Mononuclear cell (primary cell): ENCODE data around the gene ZNF638. TPM values are rescaled to one million over a fixed set of nuclear protein-coding genes. Genes with fewer than 3 reads are reported as not detected.
"Not testable (repeated sequence)": the region's sequence is repeated elsewhere in the genome, so short reads cannot be mapped to it uniquely, and the experiment has no call there.

ENCODE experiments used
- H3K27me3 ChIP-seq: 2 replicates; pipeline ENCODE4 v1.6.0; 2011; ENCODE audit warnings: low read length, control low read depth; ENCODE audit not compliant: insufficient read depth
- H3K4me1 ChIP-seq: 2 replicates; pipeline ENCODE4 v1.5.1; 2011; ENCODE audit warnings: mild to moderate bottlenecking, low read length, control low read depth; ENCODE audit not compliant: insufficient read depth
- H3K4me3 ChIP-seq: 2 replicates; pipeline ENCODE4 v1.5.1; 2011; ENCODE audit warnings: mild to moderate bottlenecking, low read length, moderate library complexity
- H3K9me3 ChIP-seq: 2 replicates; pipeline ENCODE4 v1.5.1; 2011; ENCODE audit warnings: low read depth, mild to moderate bottlenecking, control low read depth, low read length
- total RNA-seq: library from RNA; depleted of rRNA; stranded (reverse); fragments of >200 nt; gene quantifications from one replicate; pipeline ENCODE4 v1.2.3, GENCODE V29; 2012

ZNF638 gene
- total RNA-seq, 1 donor = 157 TPM

- H3K4me1 ChIP-seq = peaks cover 4% of the 10 kb centered on the region
Measured at GRCh38 chr2:71326968-71327367, 4.6 kb upstream of the ZNF638 start.

GRCh38 chr2:71327916-71328315, 3.7 kb upstream of the ZNF638 start:
- Histone ChIP-seq H3K4me3 (no peak overlapping the region), H3K9me3 (no peaks in the 10 kb centered on the region), H3K27me3 (no peaks in the 10 kb centered on the region), H3K4me1 (peaks cover 8% of the 10 kb centered on the region)

More at GRCh38 chr2:71326968-71327367, 4.6 kb upstream of the ZNF638 start:
- no peaks in the 10 kb centered on the region for H3K9me3 ChIP-seq
- H3K4me3 ChIP-seq = no peak overlapping the region
- no peaks in the 10 kb centered on the region for H3K27me3 ChIP-seq

- H3K27me3 ChIP-seq = no peaks in the 10 kb centered on the region
- H3K4me3 ChIP-seq = no peak overlapping the region
- H3K4me1 ChIP-seq = peaks cover 25% of the 10 kb centered on the region
- H3K9me3 ChIP-seq = no peaks in the 10 kb centered on the region
Measured at GRCh38 chr2:71330155-71330554, 1.4 kb upstream of the ZNF638 start.

GRCh38 chr2:71330585-71331330, 824 bp upstream of the ZNF638 start:
- Histone ChIP-seq H3K9me3 (no peaks in the 10 kb centered on the region), H3K27me3 (no peaks in the 10 kb centered on the region), H3K4me3 (no peak overlapping the region), H3K4me1 (peaks cover 26% of the 10 kb centered on the region)

- H3K4me3 ChIP-seq = peak overlapping the region; percentile 96
- peaks cover 30% of the 10 kb centered on the region for H3K4me1 ChIP-seq
- not testable (repeated sequence) for H3K27me3 ChIP-seq, H3K9me3 ChIP-seq
Measured at GRCh38 chr2:71331331-71331580, 326 bp upstream of the ZNF638 start.

- Histone ChIP-seq H3K4me1 (peaks cover 40% of the 10 kb centered on the region), H3K27me3 (no peaks in the 10 kb centered on the region), H3K9me3 (no peaks in the 10 kb centered on the region), H3K4me3 (peak overlapping the region; percentile 96)
Measured at GRCh38 chr2:71332435-71332796, 834 bp downstream of the ZNF638 start.

GRCh38 chr2:71333619-71334018, 2.0 kb downstream of the ZNF638 start:
- Histone ChIP-seq H3K4me1 (peaks cover 41% of the 10 kb centered on the region), H3K9me3 (no peaks in the 10 kb centered on the region), H3K4me3 (no peak overlapping the region), H3K27me3 (no peaks in the 10 kb centered on the region)

GRCh38 chr2:71336384-71336783, 4.8 kb downstream of the ZNF638 start:
- H3K4me1 ChIP-seq = peaks cover 38% of the 10 kb centered on the region

GRCh38 chr2:71336802-71337201, 5.2 kb downstream of the ZNF638 start:
- Histone ChIP-seq H3K4me1 (peaks cover 38% of the 10 kb centered on the region), H3K9me3 (no peaks in the 10 kb centered on the region), H3K27me3 (no peaks in the 10 kb centered on the region), H3K4me3 (no peak overlapping the region)

More at GRCh38 chr2:71336384-71336783, 4.8 kb downstream of the ZNF638 start:
- H3K9me3 ChIP-seq = no peaks in the 10 kb centered on the region
- no peak overlapping the region for H3K4me3 ChIP-seq
- H3K27me3 ChIP-seq = no peaks in the 10 kb centered on the region

GRCh38 chr2:71337776-71338175, 6.2 kb downstream of the ZNF638 start:
- Histone ChIP-seq H3K4me1 (peaks cover 34% of the 10 kb centered on the region), H3K4me3 (no peak overlapping the region), H3K27me3 (no peaks in the 10 kb centered on the region), H3K9me3 (no peaks in the 10 kb centered on the region)

GRCh38 chr2:71339685-71340084, 8.1 kb downstream of the ZNF638 start:
- Histone ChIP-seq H3K4me1 (peaks cover 21% of the 10 kb centered on the region), H3K27me3 (no peaks in the 10 kb centered on the region), H3K4me3 (no peak overlapping the region), H3K9me3 (no peaks in the 10 kb centered on the region)

- no peaks in the 10 kb centered on the region for H3K27me3 ChIP-seq
- no peak overlapping the region for H3K4me3 ChIP-seq
- peaks cover 16% of the 10 kb centered on the region for H3K4me1 ChIP-seq
- no peaks in the 10 kb centered on the region for H3K9me3 ChIP-seq
Measured at GRCh38 chr2:71340176-71340575, 8.6 kb downstream of the ZNF638 start.

- Histone ChIP-seq H3K4me3 (no peak overlapping the region), H3K27me3 (no peaks in the 10 kb centered on the region), H3K4me1 (peaks cover 8% of the 10 kb centered on the region), H3K9me3 (no peaks in the 10 kb centered on the region)
Measured at GRCh38 chr2:71341645-71342044, 10.1 kb downstream of the ZNF638 start.

- Histone ChIP-seq H3K9me3 (no peaks in the 10 kb centered on the region), H3K4me3 (no peak overlapping the region), H3K4me1 (no peaks in the 10 kb centered on the region), H3K27me3 (no peaks in the 10 kb centered on the region)
Measured at GRCh38 chr2:71346065-71346464, 14.5 kb downstream of the ZNF638 start.

GRCh38 chr2:71347517-71347916, 15.9 kb downstream of the ZNF638 start:
- Histone ChIP-seq H3K4me3 (no peak overlapping the region), H3K4me1 (no peaks in the 10 kb centered on the region), H3K27me3 (no peaks in the 10 kb centered on the region), H3K9me3 (no peaks in the 10 kb centered on the region)

GRCh38 chr2:71348302-71348701, 16.7 kb downstream of the ZNF638 start:
- Histone ChIP-seq H3K4me1 (no peaks in the 10 kb centered on the region), H3K4me3 (no peak overlapping the region), H3K9me3 (no peaks in the 10 kb centered on the region), H3K27me3 (no peaks in the 10 kb centered on the region)
